Tibial artery (tissue), 4 donors: ENCODE data around the gene STAB2.

Source experiments
- DNase-seq, 2 donors: peaks; one replicate each; pipeline ENCODE4 v3.0.0-alpha.2; 2019
- H3K27ac ChIP-seq, 2 donors: fragments of 200-600 bp; sonication (generic) in 1 of 2; 1 replicate in 1 of 2; 2 replicates in 1 of 2; pipeline ENCODE4 v1.5.1; 2018 to 2019; ENCODE audit warnings: mild to moderate bottlenecking in 1 of 2
- H3K27me3 ChIP-seq, 2 donors: fragments of 200-600 bp; sonication (generic) in 1 of 2; one replicate each; pipeline versions ENCODE4 v1.5.1 to v1.6.0; 2016 to 2019
- H3K36me3 ChIP-seq, 3 donors: fragments of 200-600 bp; sonication (generic) in 2 of 3; one replicate each; pipeline ENCODE4 v1.5.1; 2016 to 2019; ENCODE audit warnings: mild to moderate bottlenecking in 2 of 3
- H3K4me1 ChIP-seq, 4 donors: fragments of 200-600 bp; sonication (generic) in 2 of 4; 1 replicate in 3 of 4; 2 replicates in 1 of 4; pipeline ENCODE4 v1.5.1; 2016 to 2019
- H3K4me3 ChIP-seq, 2 donors: fragments of 200-600 bp; sonication (generic) in 1 of 2; 1 replicate in 1 of 2; 2 replicates in 1 of 2; pipeline ENCODE4 v1.5.1; 2018 to 2019; ENCODE audit warnings: mild to moderate bottlenecking in 2 of 2
- H3K9me3 ChIP-seq, 3 donors: fragments of 200-600 bp; sonication (generic) in 1 of 3; one replicate each; pipeline ENCODE4 v1.5.1; 2016 to 2019
- intact Hi-C: fragments of 100-400 bp; cut with DNase I; formaldehyde crosslinking; loops from one replicate; pipeline ENCODE4 v1.15.0; 2023; ENCODE audit warnings: low total_unique reads
- TF ChIP-seq, protein P1 (sequence below), 2 experiments: fragments of 200-600 bp in 1 of 2; fragments of 450-650 bp in 1 of 2; IDR thresholded peaks; one replicate each; pipeline ENCODE4 v1.5.1; 2017 to 2019; ENCODE audit warnings: antibody characterized with exemption in 2 of 2, mild to moderate bottlenecking in 1 of 2, moderate library complexity in 1 of 2

The STAB2 gene

DNA sequence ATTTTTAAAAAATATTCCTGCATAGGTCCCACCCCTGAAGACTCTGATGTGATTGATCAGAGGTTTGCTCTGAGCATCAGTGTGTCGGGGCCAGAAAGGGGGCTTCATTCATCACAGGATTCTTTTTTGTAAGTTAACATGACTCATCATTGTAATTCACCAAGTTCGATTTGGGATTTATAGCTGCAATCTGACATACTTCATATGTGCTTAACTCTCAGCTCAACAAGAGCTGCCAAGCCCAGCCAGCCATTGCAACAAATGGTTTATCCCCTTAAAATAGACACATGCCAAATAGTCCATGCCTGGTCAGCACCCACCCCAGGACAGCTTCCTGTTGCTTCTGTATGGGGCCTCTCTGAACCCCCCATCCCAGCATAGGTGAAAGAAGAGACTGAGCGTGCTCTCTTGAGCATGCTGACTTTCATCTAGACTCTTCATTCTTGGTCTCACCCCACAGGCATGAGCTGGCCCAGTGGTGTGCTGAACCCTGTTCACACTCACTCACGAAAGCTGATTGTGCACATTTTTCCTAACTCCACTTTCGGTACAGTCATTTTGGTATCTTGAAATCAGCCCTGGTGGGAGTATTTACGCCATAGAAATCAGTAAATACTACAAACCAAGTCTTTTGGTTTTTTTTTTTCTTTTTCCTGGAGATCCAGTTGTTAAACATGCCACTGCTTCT is 101.4 kb downstream of the STAB2 start:
- TF ChIP-seq, protein P1, sequence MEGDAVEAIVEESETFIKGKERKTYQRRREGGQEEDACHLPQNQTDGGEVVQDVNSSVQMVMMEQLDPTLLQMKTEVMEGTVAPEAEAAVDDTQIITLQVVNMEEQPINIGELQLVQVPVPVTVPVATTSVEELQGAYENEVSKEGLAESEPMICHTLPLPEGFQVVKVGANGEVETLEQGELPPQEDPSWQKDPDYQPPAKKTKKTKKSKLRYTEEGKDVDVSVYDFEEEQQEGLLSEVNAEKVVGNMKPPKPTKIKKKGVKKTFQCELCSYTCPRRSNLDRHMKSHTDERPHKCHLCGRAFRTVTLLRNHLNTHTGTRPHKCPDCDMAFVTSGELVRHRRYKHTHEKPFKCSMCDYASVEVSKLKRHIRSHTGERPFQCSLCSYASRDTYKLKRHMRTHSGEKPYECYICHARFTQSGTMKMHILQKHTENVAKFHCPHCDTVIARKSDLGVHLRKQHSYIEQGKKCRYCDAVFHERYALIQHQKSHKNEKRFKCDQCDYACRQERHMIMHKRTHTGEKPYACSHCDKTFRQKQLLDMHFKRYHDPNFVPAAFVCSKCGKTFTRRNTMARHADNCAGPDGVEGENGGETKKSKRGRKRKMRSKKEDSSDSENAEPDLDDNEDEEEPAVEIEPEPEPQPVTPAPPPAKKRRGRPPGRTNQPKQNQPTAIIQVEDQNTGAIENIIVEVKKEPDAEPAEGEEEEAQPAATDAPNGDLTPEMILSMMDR (IDR thresholded peaks at IDR 0.05), result no peak
- H3K27me3 ChIP-seq, result no peaks in the 10 kb centered on the region

DNA sequence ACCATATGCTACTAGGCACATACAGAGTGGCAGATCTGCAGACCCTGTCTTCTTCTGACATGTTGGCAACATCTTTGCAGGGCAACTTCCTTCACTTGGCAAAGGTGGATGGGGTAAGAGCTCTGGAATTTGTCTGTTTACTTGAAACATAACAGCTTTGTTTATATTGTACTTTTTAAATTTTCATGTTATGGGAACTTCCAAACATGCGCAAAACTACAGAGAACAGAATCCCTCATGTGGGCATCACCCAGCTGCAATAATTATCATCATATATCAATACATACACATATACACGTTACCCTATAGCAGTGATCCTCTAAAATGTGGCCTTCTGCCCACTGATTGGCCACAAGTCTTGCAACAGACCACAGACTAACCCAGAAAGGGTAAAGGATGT is 103.4 kb downstream of the STAB2 start:
- Histone ChIP-seq H3K36me3 (no peaks in the 10 kb centered on the region), H3K27me3 (no peaks in the 10 kb centered on the region), H3K27ac (no peak overlapping the region), H3K4me3 (no peak overlapping the region), H3K9me3 (no peaks in the 10 kb centered on the region), H3K4me1 (peaks cover 0 to 16% (median 0%) of the 10 kb centered on the region in 4 donors)
- DNase-seq, result no peak
- intact Hi-C loops, result no loop called here
- TF ChIP-seq, protein P1 (IDR thresholded peaks at IDR 0.05), result no peak

More for the DNA sequence above, 101.4 kb downstream of the STAB2 start:
- H3K9me3 ChIP-seq, result no peaks in the 10 kb centered on the region
- H3K27ac ChIP-seq, result no peak overlapping the region
- intact Hi-C loops, result no loop called here
- H3K4me3 ChIP-seq, result no peak overlapping the region
- no peak for DNase-seq
- H3K4me1 ChIP-seq, result no peaks in the 10 kb centered on the region
- no peaks in the 10 kb centered on the region for H3K36me3 ChIP-seq

DNA sequence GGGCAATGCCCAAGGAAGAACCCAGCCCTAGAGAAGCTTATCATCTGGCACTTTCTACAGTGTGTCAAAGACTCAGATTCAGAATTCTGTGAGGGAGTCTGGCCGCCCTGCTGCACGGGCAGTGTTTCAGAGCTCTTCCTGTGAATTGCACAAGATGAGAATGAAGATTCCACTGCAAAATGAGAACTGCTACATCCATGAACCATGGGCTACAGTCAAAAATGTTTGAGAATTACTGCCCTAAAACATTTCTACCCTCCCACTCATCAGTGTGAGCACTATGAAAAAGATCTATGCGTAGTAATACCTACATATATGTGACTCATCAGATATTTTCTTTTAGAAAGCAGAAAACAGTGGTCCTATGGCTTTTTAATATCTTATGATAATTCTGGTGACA is 104.0 kb downstream of the STAB2 start:
- no peak overlapping the region for H3K27ac ChIP-seq
- DNase-seq, result no peak
- no peaks in the 10 kb centered on the region for H3K36me3 ChIP-seq
- peaks cover 0 to 20% (median 0%) of the 10 kb centered on the region in 4 donors for H3K4me1 ChIP-seq
- intact Hi-C loops, result no loop called here
- no peaks in the 10 kb centered on the region for H3K27me3 ChIP-seq
- H3K9me3 ChIP-seq, result no peaks in the 10 kb centered on the region
- no peak overlapping the region for H3K4me3 ChIP-seq
- TF ChIP-seq, protein P1 (IDR thresholded peaks at IDR 0.05), result no peak

DNA sequence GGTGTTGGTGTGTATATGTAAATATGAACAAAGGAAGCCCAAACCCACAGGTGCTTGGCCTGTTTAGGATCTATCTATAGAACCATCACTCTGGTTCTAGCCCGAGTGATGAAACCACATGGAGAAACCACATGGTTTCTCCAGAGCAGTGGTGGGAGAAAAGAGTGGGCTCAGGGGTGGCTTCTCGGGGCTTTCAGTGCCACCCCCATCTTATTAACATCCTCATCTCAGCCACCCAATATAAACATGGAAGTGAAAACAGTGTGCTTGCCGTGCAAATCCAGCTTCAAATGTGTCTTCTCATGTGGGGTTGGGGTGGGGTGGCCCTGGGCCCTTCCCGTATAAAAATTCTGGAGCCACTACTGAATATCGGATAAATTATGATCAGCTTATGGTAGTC is 109.0 kb downstream of the STAB2 start:
- H3K4me3 ChIP-seq, result no peak overlapping the region
- intact Hi-C loops, result no loop called here
- TF ChIP-seq, protein P1 (IDR thresholded peaks at IDR 0.05), result no peak
- no peaks in the 10 kb centered on the region for H3K27me3 ChIP-seq
- no peaks in the 10 kb centered on the region for H3K9me3 ChIP-seq
- no peaks in the 10 kb centered on the region for H3K36me3 ChIP-seq
- no peak overlapping the region for H3K27ac ChIP-seq
- peaks cover 0 to 20% (median 0%) of the 10 kb centered on the region in 4 donors for H3K4me1 ChIP-seq
- no peak for DNase-seq

DNA sequence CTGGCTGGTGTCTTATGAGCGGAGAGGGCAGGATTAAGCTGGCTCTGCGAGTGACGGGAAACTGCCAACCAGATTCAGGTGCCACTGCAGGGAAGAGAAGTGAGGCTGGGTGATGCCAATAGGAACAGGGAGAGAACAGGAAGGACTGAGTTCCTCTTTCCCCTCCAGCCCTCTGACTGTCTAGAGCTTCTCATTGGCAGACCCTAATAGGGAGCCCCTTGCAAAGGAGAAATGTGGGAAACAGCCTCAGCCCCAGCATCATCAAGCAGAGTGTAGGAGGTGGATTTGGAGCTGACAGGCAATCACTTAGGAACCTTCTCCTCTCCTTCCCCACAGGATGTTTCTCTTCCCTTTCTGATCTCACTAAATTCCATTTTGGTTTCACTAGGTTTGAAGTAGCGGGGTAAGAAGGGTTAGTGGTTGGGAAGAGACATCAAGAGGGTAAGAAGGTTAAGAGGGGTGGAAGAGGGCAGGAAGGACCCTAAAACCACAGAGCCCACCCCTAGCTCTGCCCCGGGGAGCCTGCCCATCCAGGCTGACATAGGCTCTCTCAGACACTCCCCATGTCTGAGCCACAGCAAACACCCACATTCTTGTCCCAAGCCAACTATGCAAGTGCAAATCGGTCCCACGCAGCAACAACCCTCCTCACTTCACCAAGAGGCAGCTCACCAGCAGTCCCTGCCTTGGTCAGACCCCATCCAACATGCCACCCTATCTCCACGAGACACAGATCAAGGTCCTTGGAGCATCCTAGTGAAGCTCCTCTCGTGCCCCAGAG is 111.1 kb downstream of the STAB2 start:
- intact Hi-C loops, result no loop called here
- Histone ChIP-seq H3K36me3 (no peaks in the 10 kb centered on the region), H3K4me3 (no peak overlapping the region), H3K27ac (no peak overlapping the region), H3K9me3 (no peaks in the 10 kb centered on the region), H3K27me3 (no peaks in the 10 kb centered on the region), H3K4me1 (peaks cover 0 to 20% (median 0%) of the 10 kb centered on the region in 4 donors)
- TF ChIP-seq, protein P1 (IDR thresholded peaks at IDR 0.05), result no peak
- no peak for DNase-seq
